Activated CD4-positive, alpha-beta T cell treated with anti-CD3 and anti-CD28 coated beads for 48 hours (primary cell): ENCODE measurements around the gene ADGRA1.
"Not testable (repeated sequence)": the region's sequence is repeated elsewhere in the genome, so short reads cannot be mapped to it uniquely, and the experiment has no call there.

ENCODE experiments used
- DNase-seq: peaks from one replicate; pipeline ENCODE4 v3.0.0-alpha.2; 2020

Gene ADGRA1

DNA sequence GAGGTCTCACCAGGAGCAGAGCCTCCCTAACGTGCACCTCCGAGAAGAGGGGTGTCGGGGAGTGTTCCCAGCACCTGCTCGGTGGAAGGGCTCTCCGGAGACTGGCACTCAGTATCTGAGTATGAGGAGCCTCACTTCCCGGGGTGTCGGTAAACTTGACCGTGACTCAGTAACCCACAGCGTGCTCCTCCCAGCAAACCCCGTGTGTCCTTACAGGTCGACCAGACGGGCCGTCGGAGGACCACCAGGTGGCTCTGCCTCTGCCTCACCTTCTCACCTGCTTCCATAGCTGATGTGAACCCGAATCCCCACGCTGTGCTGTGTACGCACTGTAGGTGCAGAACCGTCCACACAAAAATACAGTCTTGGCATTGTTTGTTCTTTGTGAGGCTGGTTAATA, 43.3 kb downstream of the ADGRA1 start:
- no peak for DNase-seq

DNA sequence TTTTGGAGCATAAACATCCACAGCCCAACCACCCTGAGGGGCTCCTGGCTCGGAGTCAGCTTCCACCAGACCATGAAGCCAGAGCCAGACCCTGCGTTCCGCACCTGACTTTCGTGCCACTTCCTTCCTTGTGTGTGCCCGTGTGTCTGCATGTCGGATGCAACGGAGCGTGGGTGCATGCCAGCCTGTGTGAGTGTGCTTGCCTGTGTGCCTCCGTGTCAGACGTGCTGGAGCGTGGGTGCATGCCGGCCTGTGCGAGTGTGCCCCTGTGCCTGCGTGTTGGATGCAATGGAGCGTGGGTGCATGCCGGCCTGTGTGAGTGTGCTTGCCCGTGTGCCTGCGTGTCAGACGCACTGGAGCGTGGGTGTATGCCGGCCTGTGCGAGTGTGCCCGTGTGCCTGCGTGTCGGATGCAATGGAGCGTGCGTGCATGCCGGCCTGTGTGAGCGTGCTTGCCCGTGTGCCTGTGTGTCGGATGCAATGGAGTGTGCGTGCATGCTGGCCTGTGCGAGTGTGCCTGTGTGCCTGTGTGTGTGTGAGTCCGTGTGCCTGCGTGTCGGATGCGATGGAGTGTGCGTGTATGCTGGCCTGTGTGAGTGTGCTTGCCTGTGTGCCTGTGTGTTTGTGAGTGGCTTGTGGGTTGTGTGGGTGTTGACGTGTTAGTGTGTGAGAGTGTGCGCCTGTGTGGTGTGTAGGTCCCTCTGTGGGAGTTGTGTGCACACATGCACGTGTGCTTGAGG, 44.2 kb downstream of the ADGRA1 start:
- DNase-seq, result no peak

DNA sequence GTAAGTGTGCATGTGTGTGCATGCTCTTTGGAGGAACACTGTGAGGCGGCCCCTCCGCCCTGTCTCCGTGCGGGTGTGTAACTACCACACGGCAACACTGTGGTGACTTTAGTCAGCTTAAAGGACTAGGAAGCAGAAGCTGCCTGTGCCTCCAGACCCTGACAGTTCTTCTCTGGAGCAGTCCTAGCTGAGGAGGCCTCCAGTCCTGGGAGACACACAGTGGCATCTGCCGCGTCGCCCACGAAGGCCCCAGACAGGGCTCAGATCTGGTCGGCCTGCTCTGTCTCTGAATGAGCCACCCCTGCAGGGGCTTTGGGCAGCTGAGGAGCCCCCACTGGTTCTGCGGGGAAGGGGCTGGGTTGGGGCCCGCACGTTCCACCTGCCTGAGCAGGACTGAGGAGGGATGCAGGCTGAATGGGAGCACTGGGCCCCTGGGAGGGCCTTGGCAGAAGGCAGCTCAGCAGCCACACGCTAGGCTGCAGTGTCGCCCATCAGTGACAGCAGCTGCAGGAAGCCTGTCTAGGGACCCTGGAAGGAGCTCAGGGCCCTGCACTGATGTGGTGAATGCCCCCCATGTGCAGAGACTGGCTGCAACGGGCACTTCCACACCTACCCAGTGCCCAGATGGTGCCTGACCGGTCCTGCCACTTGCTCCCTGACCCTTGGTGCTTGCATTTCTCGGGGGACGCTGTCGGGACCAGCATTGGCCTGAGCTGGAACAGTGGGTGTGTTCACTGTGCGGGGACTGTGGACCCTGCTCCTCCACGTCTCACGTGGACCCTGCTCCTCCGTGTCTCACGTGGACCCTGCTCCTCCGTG, 45.0 kb downstream of the ADGRA1 start:
- DNase-seq, result no peak

GRCh38 chr10:133133471-133134231, 45.9 kb downstream of the ADGRA1 start:
- no peak for DNase-seq

GRCh38 chr10:133134411-133135115, 46.8 kb downstream of the ADGRA1 start:
- DNase-seq, result no peak

GRCh38 chr10:133135116-133135465, 47.4 kb downstream of the ADGRA1 start:
- no peak for DNase-seq

DNA sequence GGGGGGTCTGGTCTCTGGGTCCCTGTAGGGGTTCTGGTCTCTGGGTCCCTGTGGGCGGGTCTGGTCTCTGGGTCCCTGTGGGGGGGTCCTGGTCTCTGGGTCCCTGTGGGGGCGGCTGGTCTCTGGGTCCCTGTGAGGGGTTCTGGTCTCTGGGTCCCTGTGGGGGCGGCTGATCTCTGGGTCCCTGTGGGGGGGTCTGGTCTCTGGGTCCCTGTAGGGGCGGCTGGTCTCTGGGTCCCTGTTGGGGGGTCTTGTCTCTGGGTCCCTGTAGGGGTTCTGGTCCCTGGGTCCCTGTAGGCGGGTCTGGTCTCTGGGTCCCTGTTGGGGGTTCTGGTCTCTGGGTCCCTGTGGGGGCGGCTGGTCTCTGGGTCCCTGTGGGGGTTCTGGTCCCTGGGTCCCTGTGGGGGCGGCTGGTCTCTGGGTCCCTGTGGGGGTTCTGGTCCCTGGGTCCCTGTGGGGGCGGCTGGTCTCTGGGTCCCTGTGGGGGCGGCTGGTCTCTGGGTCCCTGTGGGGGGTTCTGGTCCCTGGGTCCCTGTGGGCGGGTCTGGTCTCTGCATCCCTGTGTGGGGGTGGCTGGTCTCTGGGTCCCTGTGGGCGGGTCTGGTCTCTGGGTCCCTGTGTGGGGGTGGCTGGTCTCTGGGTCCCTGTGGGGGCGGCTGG, 49.9 kb downstream of the ADGRA1 start:
- DNase-seq, result not testable (repeated sequence)

DNA sequence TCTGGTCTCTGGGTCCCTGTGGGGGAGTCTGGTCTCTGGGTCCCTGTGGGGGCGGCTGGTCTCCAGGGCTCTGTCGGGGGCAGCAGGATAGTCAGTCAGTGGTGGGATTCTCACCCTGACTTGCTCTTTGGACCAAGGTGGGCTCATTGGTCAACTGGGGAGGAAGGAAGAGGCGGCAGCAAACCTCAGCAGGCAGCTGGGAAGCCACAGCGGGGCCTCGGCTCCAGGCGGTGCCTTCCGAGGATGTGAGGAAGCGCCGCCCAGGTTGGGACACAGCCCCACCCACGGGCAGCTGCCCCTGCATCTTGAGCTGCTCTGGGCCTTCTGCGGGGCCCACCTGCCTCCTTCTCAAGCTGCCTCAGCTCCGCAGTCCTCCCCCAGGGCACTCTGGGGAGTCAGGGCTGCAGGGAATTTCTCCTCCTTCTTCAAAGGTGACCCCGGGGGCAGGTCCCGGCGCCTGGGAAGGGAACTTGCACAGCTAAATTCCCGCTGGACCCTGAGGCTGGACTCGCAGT, 51.9 kb downstream of the ADGRA1 start:
- no peak for DNase-seq

GRCh38 chr10:133140417-133141143, 52.9 kb downstream of the ADGRA1 start:
- no peak for DNase-seq

- no peak for DNase-seq
Measured at GRCh38 chr10:133141144-133141957, 53.6 kb downstream of the ADGRA1 start.

GRCh38 chr10:133141958-133142340, 54.2 kb downstream of the ADGRA1 start:
- no peak for DNase-seq

- no peak for DNase-seq
Measured at GRCh38 chr10:133142523-133143199, 54.9 kb downstream of the ADGRA1 start.

- no peak for DNase-seq
Measured at GRCh38 chr10:133143200-133143533, 55.4 kb downstream of the ADGRA1 start.

- no peak for DNase-seq
Measured at GRCh38 chr10:133143546-133143945, 55.8 kb downstream of the ADGRA1 start.

- no peak for DNase-seq
Measured at GRCh38 chr10:133144771-133145170, 57.0 kb downstream of the ADGRA1 start.

DNA sequence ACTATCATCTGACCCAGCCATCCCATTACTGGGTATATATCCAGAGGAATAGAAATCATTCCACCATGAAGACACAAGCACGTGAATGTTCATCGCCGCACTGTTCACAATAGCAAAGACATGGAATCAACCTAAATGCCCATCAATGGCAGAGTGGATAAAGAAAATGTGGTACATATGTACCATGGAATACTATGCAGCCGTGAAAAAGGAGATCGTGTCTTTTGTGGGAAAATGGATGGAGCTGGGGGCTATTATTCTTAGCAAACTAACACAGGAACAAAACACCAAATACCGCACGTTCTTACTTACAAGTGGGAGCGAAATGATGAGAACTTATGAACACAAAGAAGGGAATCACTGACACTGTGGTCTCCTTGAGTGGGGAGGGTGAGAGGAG, 62.5 kb downstream of the ADGRA1 start:
- no peak for DNase-seq

DNA sequence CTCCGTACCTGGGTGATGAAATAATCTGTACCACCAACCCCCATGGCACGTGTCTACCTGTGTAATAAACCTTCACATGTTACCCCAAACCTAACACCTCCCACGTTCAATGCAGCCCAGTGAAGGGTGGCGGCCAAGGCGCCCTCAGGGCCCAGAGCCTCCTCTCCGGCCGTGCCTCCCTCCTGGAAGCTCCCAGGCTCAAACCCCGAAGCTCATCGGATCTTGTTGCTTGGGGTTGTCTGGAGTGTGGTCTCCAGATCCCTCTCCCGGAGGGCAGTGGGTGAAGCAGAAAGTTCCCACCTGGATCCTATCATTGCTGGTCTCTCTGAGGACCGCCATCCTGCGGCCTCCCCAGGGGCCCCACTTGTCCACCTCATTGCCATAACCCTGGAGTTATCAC, 62.9 kb downstream of the ADGRA1 start:
- no peak for DNase-seq

GRCh38 chr10:133151071-133151470, 63.3 kb downstream of the ADGRA1 start:
- DNase-seq, result not testable (repeated sequence)

- no peak for DNase-seq
Measured at GRCh38 chr10:133151543-133151972, 63.8 kb downstream of the ADGRA1 start.

DNA sequence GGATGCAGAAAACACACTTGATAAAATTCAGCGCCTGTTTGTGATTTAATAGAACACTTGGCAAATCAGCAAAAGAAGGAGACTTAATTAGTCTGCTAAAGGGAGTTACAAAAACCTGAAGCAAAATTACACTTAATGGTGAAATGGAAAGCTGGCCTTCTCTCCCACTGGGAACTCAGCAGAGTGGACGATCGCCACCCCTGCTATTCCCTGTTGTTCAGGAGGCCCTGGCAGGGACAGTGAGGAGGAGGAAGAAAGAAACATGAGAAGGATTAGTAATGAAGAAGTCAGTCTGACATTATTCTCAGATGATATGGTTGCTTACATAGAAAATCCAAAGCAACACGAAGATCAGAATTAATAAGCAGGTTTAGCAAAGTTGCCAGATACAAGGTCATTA, 66.7 kb downstream of the ADGRA1 start:
- no peak for DNase-seq
